Neural crest cell (in vitro differentiated cells): ENCODE results near the gene KCTD8. TPM values are rescaled to one million over a fixed set of nuclear protein-coding genes. Genes with fewer than 3 reads are reported as not detected.

Source experiments
- DNase-seq: peaks from one replicate; pipeline ENCODE4 v3.0.0; 2021; ENCODE audit warnings: low read depth, mixed read lengths, low spot score
- H3K27ac Mint-ChIP-seq: one replicate; pipeline ENCODE4 v1.8.0; 2021; ENCODE audit warnings: mild to moderate bottlenecking, mixed read lengths; ENCODE audit not compliant: unreplicated experiment
- H3K27me3 Mint-ChIP-seq: 2 replicates; pipeline ENCODE4 v1.8.0; 2021; ENCODE audit warnings: low read depth, mild to moderate bottlenecking, mixed read lengths
- H3K36me3 Mint-ChIP-seq: 2 replicates; pipeline ENCODE4 v1.8.0; 2021; ENCODE audit warnings: low read depth, mild to moderate bottlenecking, mixed read lengths
- H3K4me1 Mint-ChIP-seq: 2 replicates; pipeline ENCODE4 v1.8.0; 2021; ENCODE audit warnings: mixed read lengths
- H3K4me3 Mint-ChIP-seq: one replicate; pipeline ENCODE4 v1.8.0; 2021; ENCODE audit warnings: mild to moderate bottlenecking, mixed read lengths
- H3K9me3 Mint-ChIP-seq: 2 replicates; pipeline ENCODE4 v1.8.0; 2021; ENCODE audit warnings: mixed read lengths
- CTCF ChIP-seq: fragments of 200-600 bp; sonication (generic); conservative IDR thresholded peaks from 2 replicates; pipeline ENCODE4 v1.5.0; 2021; ENCODE audit warnings: antibody characterized with exemption, mild to moderate bottlenecking
- total RNA-seq: library from RNA; stranded (reverse); gene quantifications from 2 replicates; pipeline ENCODE4 v1.2.1, GENCODE V29; 2021

Gene KCTD8
- total RNA-seq, 1 donor from 2014 or later: not detected

GRCh38 chr4:44434247-44434646 lies 14.4 kb downstream of the KCTD8 start:
- TF ChIP-seq CTCF: no peak
- H3K4me1 Mint-ChIP-seq: no peaks in the 10 kb centered on the region
- no peaks in the 10 kb centered on the region for H3K36me3 Mint-ChIP-seq
- no peak overlapping the region for H3K4me3 Mint-ChIP-seq
- H3K27ac Mint-ChIP-seq: no peak overlapping the region
- peaks cover 51% of the 10 kb centered on the region for H3K27me3 Mint-ChIP-seq
- no peaks in the 10 kb centered on the region for H3K9me3 Mint-ChIP-seq
- no peak for DNase-seq

- Mint-ChIP-seq H3K36me3 (no peaks in the 10 kb centered on the region), H3K27ac (no peak overlapping the region), H3K9me3 (no peaks in the 10 kb centered on the region), H3K4me1 (no peaks in the 10 kb centered on the region), H3K27me3 (peaks cover 9% of the 10 kb centered on the region), H3K4me3 (no peak overlapping the region)
- DNase-seq: peak; percentile 27
- peak; percentile 63 for TF ChIP-seq CTCF
Observed at GRCh38 chr4:44425614-44426208, 22.9 kb downstream of the KCTD8 start.

- H3K27ac Mint-ChIP-seq: no peak overlapping the region
- TF ChIP-seq CTCF: no peak
- no peaks in the 10 kb centered on the region for H3K9me3 Mint-ChIP-seq
Observed at GRCh38 chr4:44422912-44423311, 25.7 kb downstream of the KCTD8 start.

GRCh38 chr4:44421330-44422065 lies 27.1 kb downstream of the KCTD8 start:
- Mint-ChIP-seq H3K27me3 (no peaks in the 10 kb centered on the region), H3K4me3 (no peak overlapping the region), H3K4me1 (no peaks in the 10 kb centered on the region), H3K27ac (no peak overlapping the region), H3K9me3 (no peaks in the 10 kb centered on the region), H3K36me3 (no peaks in the 10 kb centered on the region)
- TF ChIP-seq CTCF: no peak
- no peak for DNase-seq

More at GRCh38 chr4:44422912-44423311, 25.7 kb downstream of the KCTD8 start:
- Mint-ChIP-seq H3K4me1 (no peaks in the 10 kb centered on the region), H3K36me3 (no peaks in the 10 kb centered on the region), H3K27me3 (no peaks in the 10 kb centered on the region), H3K4me3 (no peak overlapping the region)
- no peak for DNase-seq

GRCh38 chr4:44415251-44415650 lies 33.4 kb downstream of the KCTD8 start:
- Mint-ChIP-seq H3K27ac (no peak overlapping the region), H3K27me3 (no peaks in the 10 kb centered on the region), H3K9me3 (peaks cover 2% of the 10 kb centered on the region), H3K36me3 (no peaks in the 10 kb centered on the region), H3K4me1 (no peaks in the 10 kb centered on the region), H3K4me3 (no peak overlapping the region)
- DNase-seq: no peak
- no peak for TF ChIP-seq CTCF
